A204.1 (cell line): ENCODE results near the gene MAGEC2.

Source experiments
- FAIRE-seq: peaks from 2 replicates; lab custom pipeline; 2012; peaks lifted over from hg19 to GRCh38; lab: Jason Lieb, UNC

Gene MAGEC2

GRCh38 chrX:142204522-142205433 is at the start of gene MAGEC2:
MAGEC2 (minus strand) TSS chrX:142205290; CDS start chrX:142203987, 1,303 bp downstream.
- FAIRE-seq = no peak

- FAIRE-seq = no peak
Measured at GRCh38 chrX:142251680-142252079, 46.6 kb upstream of the MAGEC2 start.

- FAIRE-seq = no peak
Measured at GRCh38 chrX:142251202-142251601, 46.1 kb upstream of the MAGEC2 start.

- no peak for FAIRE-seq
Measured at GRCh38 chrX:142250502-142250901, 45.4 kb upstream of the MAGEC2 start.

GRCh38 chrX:142249721-142250120 is 44.6 kb upstream of the MAGEC2 start:
- FAIRE-seq = no peak

- FAIRE-seq = no peak
Measured at GRCh38 chrX:142244568-142244967, 39.5 kb upstream of the MAGEC2 start.

GRCh38 chrX:142238536-142238935 is 33.4 kb upstream of the MAGEC2 start:
- FAIRE-seq = no peak

GRCh38 chrX:142233400-142233799 is 28.3 kb upstream of the MAGEC2 start:
- FAIRE-seq = no peak

- FAIRE-seq = no peak
Measured at GRCh38 chrX:142214081-142214480, 9.0 kb upstream of the MAGEC2 start.

- FAIRE-seq = no peak
Measured at GRCh38 chrX:142201113-142201512, 4.0 kb downstream of the MAGEC2 start.

- FAIRE-seq = no peak
Measured at GRCh38 chrX:142186103-142186502, 19.0 kb downstream of the MAGEC2 start.

GRCh38 chrX:142184756-142185602 is 20.1 kb downstream of the MAGEC2 start:
- no peak for FAIRE-seq

GRCh38 chrX:142156567-142156966 is 48.5 kb downstream of the MAGEC2 start:
- FAIRE-seq = no peak
